Measurements from ENCODE around the gene WDR91.

WDR91 gene

GRCh38 chr7:135195156-135195555 lies 16.2 kb downstream of the WDR91 start:
- Histone ChIP-seq H3K4me3 (ENCODE audit: low read length in 2 of 2) (no peak overlapping the region), H2BK120ac (ENCODE audit: low read depth, low read length) (no peak overlapping the region), H2BK12ac (ENCODE audit: low read length) (no peak overlapping the region), H2BK5ac (ENCODE audit: low read length) (no peak overlapping the region), H3K9me3 (replicated peaks in 1 of 2; ENCODE audit: control insufficient read depth in 2 of 2, insufficient read depth in 1 of 2, low read depth in 1 of 2, low read length in 2 of 2) (no peaks in the 10 kb centered on the region), H3K23ac (ENCODE audit: low read depth, low read length, poor library complexity) (no peak overlapping the region), H3K14ac (ENCODE audit: low read length) (no peak overlapping the region), H3K9ac (ENCODE audit: low read depth, low read length, poor library complexity) (no peak overlapping the region), H3K4ac (ENCODE audit: low read length) (no peak overlapping the region), H2AK5ac (ENCODE audit: low read depth, low read length) (no peak overlapping the region), H3K27me3 (ENCODE audit: control insufficient read depth in 3 of 3, insufficient read depth in 3 of 3, low read depth in 1 of 3, low read length in 3 of 3) (no peaks in the 10 kb centered on the region), H3K4me2 (ENCODE audit: insufficient read depth, low read length, poor library complexity, severe bottlenecking) (no peak overlapping the region), H3K18ac (ENCODE audit: low read length) (no peak overlapping the region), H4K8ac (ENCODE audit: low read depth, low read length) (no peak overlapping the region), H4K91ac (ENCODE audit: low read depth, low read length, poor library complexity) (no peak overlapping the region), H3K79me1 (ENCODE audit: low read depth, low read length) (no peaks in the 10 kb centered on the region), H2BK15ac (ENCODE audit: low read length) (no peak overlapping the region), H3K4me1 (ENCODE audit: control insufficient read depth in 2 of 2, insufficient read depth in 1 of 2, low read depth in 1 of 2, low read length in 2 of 2) (peaks cover 2 to 6% of the 10 kb centered on the region in 2 donors), H3K36me3 (replicated peaks in 1 of 2; ENCODE audit: control insufficient read depth in 2 of 2, insufficient read depth in 2 of 2, low read length in 2 of 2) (peaks cover 1 to 66% of the 10 kb centered on the region in 2 donors), H3K27ac (replicated peaks; ENCODE audit: low read length) (no peak overlapping the region), H2AFZ (ENCODE audit: low read length) (no peak overlapping the region)
- no peak for DNase-seq (ENCODE audit: low spot score)
- WGBS, 2 donors (ENCODE audit: extremely low coverage in 2 of 2, insufficient read length in 2 of 2, insufficient replicate concordance in 1 of 2), result no CpG with 5 or more reads among the region's 4 CpGs

GRCh38 chr7:135194494-135195095 lies 16.7 kb downstream of the WDR91 start:
- Histone ChIP-seq H3K18ac (ENCODE audit: low read length) (no peak overlapping the region), H3K4me1 (ENCODE audit: control insufficient read depth in 2 of 2, insufficient read depth in 1 of 2, low read depth in 1 of 2, low read length in 2 of 2) (peaks cover 2 to 3% of the 10 kb centered on the region in 2 donors), H2AFZ (ENCODE audit: low read length) (no peak overlapping the region), H3K27me3 (ENCODE audit: control insufficient read depth in 3 of 3, insufficient read depth in 3 of 3, low read depth in 1 of 3, low read length in 3 of 3) (no peaks in the 10 kb centered on the region), H2AK5ac (ENCODE audit: low read depth, low read length) (no peak overlapping the region), H3K27ac (replicated peaks; ENCODE audit: low read length) (no peak overlapping the region), H3K36me3 (replicated peaks in 1 of 2; ENCODE audit: control insufficient read depth in 2 of 2, insufficient read depth in 2 of 2, low read length in 2 of 2) (peaks cover 1 to 66% of the 10 kb centered on the region in 2 donors), H4K8ac (ENCODE audit: low read depth, low read length) (no peak overlapping the region), H3K79me1 (ENCODE audit: low read depth, low read length) (no peaks in the 10 kb centered on the region), H3K9ac (ENCODE audit: low read depth, low read length, poor library complexity) (no peak overlapping the region), H3K14ac (ENCODE audit: low read length) (no peak overlapping the region), H2BK5ac (ENCODE audit: low read length) (no peak overlapping the region), H3K9me3 (replicated peaks in 1 of 2; ENCODE audit: control insufficient read depth in 2 of 2, insufficient read depth in 1 of 2, low read depth in 1 of 2, low read length in 2 of 2) (no peaks in the 10 kb centered on the region), H2BK15ac (ENCODE audit: low read length) (no peak overlapping the region), H4K91ac (ENCODE audit: low read depth, low read length, poor library complexity) (no peak overlapping the region), H3K23ac (ENCODE audit: low read depth, low read length, poor library complexity) (no peak overlapping the region), H2BK120ac (ENCODE audit: low read depth, low read length) (no peak overlapping the region), H3K4me3 (ENCODE audit: low read length in 2 of 2) (no peak overlapping the region), H3K4me2 (ENCODE audit: insufficient read depth, low read length, poor library complexity, severe bottlenecking) (no peak overlapping the region), H2BK12ac (ENCODE audit: low read length) (no peak overlapping the region), H3K4ac (ENCODE audit: low read length) (no peak overlapping the region)
- DNase-seq (ENCODE audit: low spot score), result no peak
- WGBS, 2 donors (ENCODE audit: extremely low coverage in 2 of 2, insufficient read length in 2 of 2, insufficient replicate concordance in 1 of 2), result no CpG with 5 or more reads among the region's 12 CpGs

GRCh38 chr7:135193615-135194081 lies 17.7 kb downstream of the WDR91 start:
- Histone ChIP-seq H2AFZ (ENCODE audit: low read length) (no peak overlapping the region), H3K4me2 (ENCODE audit: insufficient read depth, low read length, poor library complexity, severe bottlenecking) (no peak overlapping the region), H3K9ac (ENCODE audit: low read depth, low read length, poor library complexity) (peak overlapping the region; percentile 30), H3K23ac (ENCODE audit: low read depth, low read length, poor library complexity) (peak overlapping the region; percentile 74), H4K8ac (ENCODE audit: low read depth, low read length) (peak overlapping the region; percentile 23), H3K18ac (ENCODE audit: low read length) (no peak overlapping the region), H2BK5ac (ENCODE audit: low read length) (no peak overlapping the region), H3K27me3 (ENCODE audit: control insufficient read depth in 3 of 3, insufficient read depth in 3 of 3, low read depth in 1 of 3, low read length in 3 of 3) (no peaks in the 10 kb centered on the region), H2BK120ac (ENCODE audit: low read depth, low read length) (no peak overlapping the region), H3K4me1 (ENCODE audit: control insufficient read depth in 2 of 2, insufficient read depth in 1 of 2, low read depth in 1 of 2, low read length in 2 of 2) (peaks cover 0 to 2% of the 10 kb centered on the region in 2 donors), H3K36me3 (replicated peaks in 1 of 2; ENCODE audit: control insufficient read depth in 2 of 2, insufficient read depth in 2 of 2, low read length in 2 of 2) (peaks cover 4 to 73% of the 10 kb centered on the region in 2 donors), H3K4ac (ENCODE audit: low read length) (no peak overlapping the region), H4K91ac (ENCODE audit: low read depth, low read length, poor library complexity) (no peak overlapping the region), H3K4me3 (ENCODE audit: low read length in 2 of 2) (no peak overlapping the region), H3K9me3 (replicated peaks in 1 of 2; ENCODE audit: control insufficient read depth in 2 of 2, insufficient read depth in 1 of 2, low read depth in 1 of 2, low read length in 2 of 2) (no peaks in the 10 kb centered on the region), H2BK12ac (ENCODE audit: low read length) (no peak overlapping the region), H2AK5ac (ENCODE audit: low read depth, low read length) (no peak overlapping the region), H2BK15ac (ENCODE audit: low read length) (no peak overlapping the region), H3K14ac (ENCODE audit: low read length) (no peak overlapping the region), H3K79me1 (ENCODE audit: low read depth, low read length) (no peaks in the 10 kb centered on the region), H3K27ac (replicated peaks; ENCODE audit: low read length) (no peak overlapping the region)
- DNase-seq (ENCODE audit: low spot score), result no peak
- WGBS, 2 donors (ENCODE audit: extremely low coverage in 2 of 2, insufficient read length in 2 of 2, insufficient replicate concordance in 1 of 2), result no CpG with 5 or more reads among the region's 10 CpGs

GRCh38 chr7:135192914-135193536 lies 18.3 kb downstream of the WDR91 start:
- no peak for DNase-seq (ENCODE audit: low spot score)
- no peak overlapping the region for H2BK120ac ChIP-seq (ENCODE audit: low read depth, low read length)
- no CpG with 5 or more reads among the region's 11 CpGs for WGBS, 2 donors (ENCODE audit: extremely low coverage in 2 of 2, insufficient read length in 2 of 2, insufficient replicate concordance in 1 of 2)
- H2AK5ac ChIP-seq (ENCODE audit: low read depth, low read length), result no peak overlapping the region
- H2BK15ac ChIP-seq (ENCODE audit: low read length), result no peak overlapping the region
- H3K36me3 ChIP-seq (replicated peaks in 1 of 2; ENCODE audit: control insufficient read depth in 2 of 2, insufficient read depth in 2 of 2, low read length in 2 of 2), result peaks cover 4 to 76% of the 10 kb centered on the region in 2 donors
- H2AFZ ChIP-seq (ENCODE audit: low read length), result no peak overlapping the region
- peaks cover 0 to 2% of the 10 kb centered on the region in 2 donors for H3K4me1 ChIP-seq (ENCODE audit: control insufficient read depth in 2 of 2, insufficient read depth in 1 of 2, low read depth in 1 of 2, low read length in 2 of 2)
- H2BK5ac ChIP-seq (ENCODE audit: low read length), result no peak overlapping the region
- no peaks in the 10 kb centered on the region for H3K79me1 ChIP-seq (ENCODE audit: low read depth, low read length)
- H3K4me2 ChIP-seq (ENCODE audit: insufficient read depth, low read length, poor library complexity, severe bottlenecking), result no peak overlapping the region
- peak overlapping the region; percentile 30 for H3K9ac ChIP-seq (ENCODE audit: low read depth, low read length, poor library complexity)
- no peaks in the 10 kb centered on the region for H3K9me3 ChIP-seq (replicated peaks in 1 of 2; ENCODE audit: control insufficient read depth in 2 of 2, insufficient read depth in 1 of 2, low read depth in 1 of 2, low read length in 2 of 2)
- H3K14ac ChIP-seq (ENCODE audit: low read length), result no peak overlapping the region
- H4K8ac ChIP-seq (ENCODE audit: low read depth, low read length), result no peak overlapping the region
- H2BK12ac ChIP-seq (ENCODE audit: low read length), result no peak overlapping the region
- no peak overlapping the region for H3K4ac ChIP-seq (ENCODE audit: low read length)
- no peak overlapping the region for H3K4me3 ChIP-seq (ENCODE audit: low read length in 2 of 2)
- peak overlapping the region; percentile 74 for H3K23ac ChIP-seq (ENCODE audit: low read depth, low read length, poor library complexity)
- H3K27me3 ChIP-seq (ENCODE audit: control insufficient read depth in 3 of 3, insufficient read depth in 3 of 3, low read depth in 1 of 3, low read length in 3 of 3), result no peaks in the 10 kb centered on the region
- no peak overlapping the region for H3K18ac ChIP-seq (ENCODE audit: low read length)
- no peak overlapping the region for H4K91ac ChIP-seq (ENCODE audit: low read depth, low read length, poor library complexity)
- no peak overlapping the region for H3K27ac ChIP-seq (replicated peaks; ENCODE audit: low read length)
